AG10803 (cell line): ENCODE data around the gene CRYBG3.

Experiments
- DNase-seq: peaks from one replicate; pipeline ENCODE4 v3.0.0; 2010; ENCODE audit warnings: low read depth
- H3K4me3 ChIP-seq: 2 replicates; pipeline ENCODE4 v1.5.1; 2011; ENCODE audit warnings: mild to moderate bottlenecking, low read length, control low read depth
- TF ChIP-seq, protein P1 (sequence below): conservative IDR thresholded peaks from 2 replicates; pipeline ENCODE4 v1.5.1; 2011; ENCODE audit warnings: mild to moderate bottlenecking, low read length, control low read depth, inconsistent platforms

The CRYBG3 gene

DNA sequence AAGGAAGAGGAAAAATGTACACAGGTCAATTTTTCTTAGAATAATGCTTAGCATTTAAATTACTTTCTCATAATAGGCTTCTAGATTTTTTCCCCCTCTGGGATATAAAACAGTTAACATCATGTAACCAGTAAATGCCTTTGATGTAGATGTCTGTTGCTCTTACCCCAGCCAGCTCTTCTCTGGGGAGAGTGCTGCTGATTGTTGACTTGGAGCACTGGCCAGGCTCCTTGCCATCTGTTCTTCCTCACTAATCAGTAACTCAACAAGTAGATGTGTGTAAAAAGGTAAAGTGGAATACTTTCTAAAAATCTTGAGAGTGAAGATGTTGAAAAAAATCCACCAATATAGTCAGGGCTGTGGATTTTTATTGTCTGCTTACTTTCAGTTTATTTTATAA lies 108.2 kb downstream of the CRYBG3 start:
- TF ChIP-seq, protein P1, sequence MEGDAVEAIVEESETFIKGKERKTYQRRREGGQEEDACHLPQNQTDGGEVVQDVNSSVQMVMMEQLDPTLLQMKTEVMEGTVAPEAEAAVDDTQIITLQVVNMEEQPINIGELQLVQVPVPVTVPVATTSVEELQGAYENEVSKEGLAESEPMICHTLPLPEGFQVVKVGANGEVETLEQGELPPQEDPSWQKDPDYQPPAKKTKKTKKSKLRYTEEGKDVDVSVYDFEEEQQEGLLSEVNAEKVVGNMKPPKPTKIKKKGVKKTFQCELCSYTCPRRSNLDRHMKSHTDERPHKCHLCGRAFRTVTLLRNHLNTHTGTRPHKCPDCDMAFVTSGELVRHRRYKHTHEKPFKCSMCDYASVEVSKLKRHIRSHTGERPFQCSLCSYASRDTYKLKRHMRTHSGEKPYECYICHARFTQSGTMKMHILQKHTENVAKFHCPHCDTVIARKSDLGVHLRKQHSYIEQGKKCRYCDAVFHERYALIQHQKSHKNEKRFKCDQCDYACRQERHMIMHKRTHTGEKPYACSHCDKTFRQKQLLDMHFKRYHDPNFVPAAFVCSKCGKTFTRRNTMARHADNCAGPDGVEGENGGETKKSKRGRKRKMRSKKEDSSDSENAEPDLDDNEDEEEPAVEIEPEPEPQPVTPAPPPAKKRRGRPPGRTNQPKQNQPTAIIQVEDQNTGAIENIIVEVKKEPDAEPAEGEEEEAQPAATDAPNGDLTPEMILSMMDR: no peak
- no peak for DNase-seq
- H3K4me3 ChIP-seq: no peak overlapping the region

DNA sequence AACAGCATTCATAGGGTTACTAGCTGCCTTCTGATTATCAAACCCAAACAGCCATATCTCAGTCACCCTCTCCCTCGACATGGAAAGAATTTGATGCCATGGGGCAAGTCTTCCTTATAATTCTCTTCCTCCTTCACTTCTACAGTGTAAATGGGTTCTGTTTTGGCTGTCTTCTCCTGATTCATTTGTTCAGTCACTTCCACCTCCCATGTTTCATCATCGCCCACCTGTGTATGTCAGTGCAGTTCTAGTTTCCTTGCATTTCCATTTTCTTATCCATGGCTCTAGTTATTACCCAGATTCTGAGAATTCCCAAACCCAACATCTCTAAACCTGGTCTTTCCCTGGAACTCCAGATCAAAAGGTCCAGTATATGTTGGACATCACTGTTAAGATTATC lies 109.4 kb downstream of the CRYBG3 start:
- DNase-seq: no peak
- no peak overlapping the region for H3K4me3 ChIP-seq
- TF ChIP-seq, protein P1: no peak

DNA sequence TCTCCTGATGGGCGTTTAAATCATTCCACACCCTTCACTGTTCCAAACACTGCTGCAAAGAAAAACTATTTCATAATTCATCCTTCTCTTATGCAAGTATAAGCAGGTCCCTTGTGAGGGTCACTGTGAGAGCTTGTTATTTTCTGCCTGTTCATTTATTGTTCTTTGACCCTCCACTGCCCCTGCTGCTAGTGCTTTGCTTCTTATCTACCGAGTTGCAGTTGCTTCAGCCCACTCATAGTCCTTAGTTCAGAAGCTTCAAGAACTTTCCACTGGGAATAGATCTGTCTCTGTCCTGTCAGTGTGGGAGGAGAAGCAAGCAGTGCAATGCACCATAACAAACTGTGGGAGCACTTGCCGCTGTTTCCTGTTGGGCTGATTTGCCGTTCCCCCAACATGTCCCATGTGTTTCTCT lies 110.6 kb downstream of the CRYBG3 start:
- no peak for DNase-seq
- TF ChIP-seq, protein P1: no peak
- H3K4me3 ChIP-seq: no peak overlapping the region

DNA sequence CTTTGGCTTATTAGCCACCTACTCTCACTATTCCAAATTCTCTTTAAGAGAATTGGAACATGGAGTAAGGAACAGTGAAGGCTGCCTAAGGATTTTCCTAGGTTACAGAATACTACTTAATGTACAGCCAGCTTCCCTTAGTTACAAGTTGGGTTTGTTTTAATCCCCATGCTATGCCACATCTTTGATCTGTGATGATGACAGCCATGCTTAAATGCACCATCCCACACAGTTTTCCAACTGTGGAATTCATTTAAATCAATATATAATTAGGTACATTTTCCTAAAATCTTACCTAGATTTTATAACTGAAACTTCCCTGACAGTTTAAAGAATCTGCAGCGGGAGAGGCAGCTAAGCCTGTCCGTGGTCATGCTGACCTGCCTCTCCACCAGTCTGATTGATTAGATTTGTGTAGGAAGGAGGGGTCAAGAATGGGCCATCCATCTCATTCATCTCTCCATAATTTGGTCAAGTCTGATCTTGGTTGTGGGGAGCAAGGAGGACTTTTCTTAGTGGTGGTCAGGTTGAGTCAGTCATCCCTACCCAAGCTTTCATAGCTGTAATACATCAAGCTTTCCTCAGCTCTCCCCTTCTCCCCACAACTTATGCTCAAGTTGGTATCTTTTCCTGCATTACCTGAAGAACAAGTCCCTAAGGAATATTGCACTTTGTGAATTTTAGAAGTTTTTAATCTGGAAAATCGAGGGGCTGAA lies 113.3 kb downstream of the CRYBG3 start:
- H3K4me3 ChIP-seq: no peak overlapping the region
- DNase-seq: no peak
- TF ChIP-seq, protein P1: no peak

DNA sequence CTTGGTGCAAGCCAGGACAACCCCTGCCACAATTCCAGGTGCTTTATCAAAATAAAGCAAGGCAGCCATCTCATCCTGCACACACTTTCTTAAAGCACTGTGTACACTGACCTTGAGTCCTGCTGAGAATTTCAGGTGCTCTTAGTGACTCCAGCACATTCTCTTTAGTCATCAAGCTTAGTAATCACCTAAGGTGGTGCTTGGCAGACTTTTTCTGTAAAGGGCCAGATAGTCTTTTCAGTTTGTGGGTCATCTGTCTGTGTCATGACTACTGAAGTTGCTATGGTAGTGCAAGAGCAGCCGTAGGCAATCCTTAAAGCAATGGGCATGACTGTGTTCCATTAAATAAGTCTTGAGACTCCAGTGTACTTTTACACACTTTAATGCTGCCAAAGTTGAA lies 114.0 kb downstream of the CRYBG3 start:
- no peak for DNase-seq
- no peak overlapping the region for H3K4me3 ChIP-seq
- TF ChIP-seq, protein P1: no peak

DNA sequence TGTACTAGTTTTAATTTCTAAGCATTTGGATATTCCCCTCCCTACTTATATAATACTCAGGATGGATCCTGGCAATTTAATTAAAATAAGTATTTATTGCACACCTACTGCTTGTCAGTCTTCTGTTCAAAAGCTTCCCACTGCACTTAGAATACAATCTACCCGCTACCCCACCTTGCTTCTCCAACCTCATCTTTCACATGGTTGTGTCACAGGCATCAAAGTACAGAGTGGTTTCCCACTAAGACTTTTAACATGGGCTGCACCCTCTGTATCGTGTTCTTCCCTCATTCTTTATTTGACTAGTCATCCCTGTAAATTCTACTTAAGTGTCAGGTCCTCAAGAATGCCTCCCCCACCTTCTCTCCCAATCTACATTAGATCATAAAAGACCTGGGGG lies 115.4 kb downstream of the CRYBG3 start:
- no peak overlapping the region for H3K4me3 ChIP-seq
- DNase-seq: no peak
- TF ChIP-seq, protein P1: no peak

DNA sequence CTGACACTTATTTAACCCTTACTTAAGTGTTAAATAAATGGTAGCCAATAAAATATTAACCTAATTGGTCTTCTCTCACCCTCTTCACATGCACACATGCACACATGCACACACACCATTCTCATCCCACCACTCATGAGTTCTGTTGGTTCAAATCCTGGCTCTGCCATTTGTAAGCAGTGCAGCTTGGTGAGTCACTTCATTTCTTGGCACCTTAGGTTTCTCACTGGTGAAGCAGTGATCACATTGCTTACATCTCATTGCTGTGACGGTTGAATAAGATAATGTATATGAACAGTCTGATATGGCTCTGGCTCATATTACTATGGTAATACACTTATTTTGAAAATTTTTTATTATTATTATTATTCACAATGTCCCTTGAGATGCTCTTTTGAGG lies 116.6 kb downstream of the CRYBG3 start:
- TF ChIP-seq, protein P1: no peak

More for the DNA sequence above, 116.6 kb downstream of the CRYBG3 start:
- DNase-seq: no peak
- H3K4me3 ChIP-seq: no peak overlapping the region
